OCI-LY1 (cell line): ENCODE results near the gene CASQ2.

Experiments
- EZH2 ChIP-seq: fragments of 200-600 bp; sonication (generic), shearing (Covaris generic); IDR thresholded peaks from 2 replicates; pipeline ENCODE4 v1.8.0; 2017; ENCODE audit warnings: borderline replicate concordance, mixed run types, mild to moderate bottlenecking, antibody characterized with exemption, low read length, moderate library complexity, mixed read lengths
- TF ChIP-seq, protein P1 (sequence below): fragments of 200-600 bp; sonication (generic), shearing (Covaris generic); IDR thresholded peaks from 2 replicates; pipeline ENCODE4 v1.5.1; 2017; ENCODE audit warnings: mild to moderate bottlenecking, antibody characterized with exemption, low read length, moderate library complexity, mixed read lengths

DNA sequence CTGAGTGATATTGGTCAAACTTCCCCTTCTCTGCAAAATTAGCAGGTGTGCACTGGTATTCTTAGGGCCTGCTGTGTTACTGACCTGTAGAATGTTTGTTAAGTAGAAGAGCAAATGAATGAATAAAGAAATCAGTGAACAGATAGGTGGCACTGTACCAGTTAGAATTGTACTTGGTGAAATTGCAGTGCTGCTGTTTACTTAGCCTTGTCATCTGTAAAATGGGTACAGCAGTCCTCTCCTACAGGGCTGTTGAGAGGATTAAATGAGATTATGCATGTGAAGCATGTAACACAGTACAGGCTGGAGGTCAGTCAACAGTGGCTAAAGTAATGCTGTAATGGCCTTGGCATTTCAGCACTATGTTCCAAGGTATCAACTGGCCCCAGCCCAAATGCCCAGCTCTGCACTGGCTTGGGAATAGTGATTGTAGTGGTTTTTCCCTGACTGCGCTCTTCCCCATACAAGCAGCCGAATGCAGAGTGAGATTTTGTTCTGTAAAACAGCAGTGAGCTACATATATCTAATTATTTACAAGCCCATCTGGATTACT is 116.2 kb downstream of the CASQ2 start:
- TF ChIP-seq, protein P1, sequence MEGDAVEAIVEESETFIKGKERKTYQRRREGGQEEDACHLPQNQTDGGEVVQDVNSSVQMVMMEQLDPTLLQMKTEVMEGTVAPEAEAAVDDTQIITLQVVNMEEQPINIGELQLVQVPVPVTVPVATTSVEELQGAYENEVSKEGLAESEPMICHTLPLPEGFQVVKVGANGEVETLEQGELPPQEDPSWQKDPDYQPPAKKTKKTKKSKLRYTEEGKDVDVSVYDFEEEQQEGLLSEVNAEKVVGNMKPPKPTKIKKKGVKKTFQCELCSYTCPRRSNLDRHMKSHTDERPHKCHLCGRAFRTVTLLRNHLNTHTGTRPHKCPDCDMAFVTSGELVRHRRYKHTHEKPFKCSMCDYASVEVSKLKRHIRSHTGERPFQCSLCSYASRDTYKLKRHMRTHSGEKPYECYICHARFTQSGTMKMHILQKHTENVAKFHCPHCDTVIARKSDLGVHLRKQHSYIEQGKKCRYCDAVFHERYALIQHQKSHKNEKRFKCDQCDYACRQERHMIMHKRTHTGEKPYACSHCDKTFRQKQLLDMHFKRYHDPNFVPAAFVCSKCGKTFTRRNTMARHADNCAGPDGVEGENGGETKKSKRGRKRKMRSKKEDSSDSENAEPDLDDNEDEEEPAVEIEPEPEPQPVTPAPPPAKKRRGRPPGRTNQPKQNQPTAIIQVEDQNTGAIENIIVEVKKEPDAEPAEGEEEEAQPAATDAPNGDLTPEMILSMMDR = no peak
- no peak for TF ChIP-seq EZH2
